GM18858 (cell line): Measurements from ENCODE around the gene APOO.

Experiments
- ATAC-seq: cut with Tn5 transposase; IDR thresholded peaks from one replicate; pipeline ENCODE4 v1.9.1; 2021; ENCODE audit not compliant: unreplicated experiment

APOO gene

DNA sequence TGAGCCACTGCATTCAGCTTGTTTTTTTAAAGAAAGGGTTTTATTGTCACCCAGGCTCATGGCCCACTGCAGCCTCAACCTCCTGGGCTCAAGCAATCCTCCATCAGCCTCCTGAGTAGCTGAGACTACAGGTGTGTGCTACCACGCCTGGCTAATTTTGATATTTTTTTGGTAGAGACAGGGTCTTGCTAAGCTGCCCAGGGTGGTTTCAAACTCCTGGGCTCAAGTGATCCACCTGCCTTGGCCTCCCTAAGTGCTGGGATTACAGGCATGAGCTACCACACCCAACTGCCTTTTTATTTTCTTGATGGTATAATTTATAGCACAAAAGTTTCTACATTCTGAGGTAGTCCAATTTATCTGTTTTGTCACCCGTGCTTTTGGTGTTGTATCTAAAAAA lies 85.9 kb downstream of the APOO start:
- no peak for ATAC-seq

DNA sequence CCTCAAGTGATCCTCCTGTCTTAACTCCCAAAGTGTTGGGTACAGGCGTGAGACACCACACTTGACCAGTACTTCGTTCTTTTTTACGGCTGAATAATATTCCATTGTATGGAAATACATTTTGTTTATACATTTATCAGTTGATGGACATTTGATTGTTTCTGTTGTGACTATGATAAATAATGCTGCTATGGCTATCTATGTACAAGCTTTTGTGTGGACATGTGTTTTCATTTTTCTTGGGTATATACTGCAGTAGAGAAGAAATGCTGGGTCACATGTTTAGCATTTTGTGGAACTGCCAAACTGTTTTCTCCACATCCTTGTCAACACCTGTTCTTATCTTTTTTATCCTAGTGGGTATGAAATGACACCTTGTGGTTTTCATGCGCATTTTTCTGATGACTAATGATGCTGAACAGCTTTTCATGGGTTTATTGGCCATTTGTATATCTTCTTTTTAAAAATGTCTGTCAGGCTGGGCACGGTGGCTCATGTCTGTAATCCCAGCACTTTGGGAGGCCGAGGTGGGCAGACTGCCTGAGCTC lies 87.4 kb downstream of the APOO start:
- ATAC-seq = no peak

DNA sequence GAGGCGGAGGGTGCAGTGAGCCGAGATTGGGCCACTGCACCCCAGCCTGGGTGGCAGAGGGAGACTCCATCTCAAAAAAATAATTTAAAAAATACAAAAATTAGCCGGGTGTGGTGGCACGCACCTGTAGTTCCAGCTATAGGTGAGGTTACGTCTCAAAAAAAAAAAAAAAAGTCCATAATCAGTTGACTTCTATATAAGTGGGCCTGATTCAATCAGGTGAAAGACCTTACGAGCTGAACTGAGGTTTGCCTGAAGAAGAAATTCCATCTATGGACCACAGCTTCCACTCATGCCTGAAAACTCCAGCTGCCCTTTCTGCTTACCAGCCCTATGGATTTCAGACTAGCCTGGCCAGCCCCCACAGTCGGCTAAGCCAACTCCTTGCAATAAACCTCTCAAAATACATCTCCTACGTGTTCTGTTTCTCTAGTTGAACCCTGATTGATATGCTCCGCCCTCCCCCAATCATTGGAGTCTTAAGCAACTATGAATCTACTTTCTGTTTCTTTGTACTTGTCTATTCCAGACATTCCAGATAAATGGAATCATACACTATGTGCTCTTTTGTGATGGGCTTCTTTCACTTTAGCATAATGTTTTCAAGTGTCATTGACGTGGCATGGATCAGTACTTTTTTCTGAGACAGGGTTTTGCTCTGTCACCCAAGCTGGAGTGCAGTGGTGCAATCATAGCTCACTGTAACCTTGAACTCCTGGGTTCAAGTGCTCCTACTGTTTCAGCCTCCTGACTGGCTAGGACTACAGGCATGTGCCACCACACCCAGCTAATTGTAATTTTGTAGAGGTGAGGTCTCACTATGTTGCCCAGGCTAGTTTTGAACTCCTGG lies 88.1 kb downstream of the APOO start:
- ATAC-seq = no peak

DNA sequence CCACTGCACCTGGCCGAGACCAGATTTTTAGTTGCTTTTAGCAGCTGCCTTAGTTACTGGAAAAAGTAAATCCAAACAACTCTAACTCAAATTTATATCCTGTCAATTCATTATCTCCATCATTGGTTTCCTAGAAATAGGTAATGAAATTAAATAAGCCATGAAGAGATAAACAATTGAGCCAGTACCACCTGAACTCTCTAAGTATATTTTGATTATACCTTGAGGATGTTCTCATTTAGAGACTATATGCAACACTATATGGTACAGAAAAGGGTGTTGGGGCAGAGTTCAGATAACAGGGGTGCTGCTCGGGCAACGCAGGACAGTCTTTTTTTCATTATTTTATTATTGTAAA lies 89.8 kb downstream of the APOO start:
- ATAC-seq = no peak

DNA sequence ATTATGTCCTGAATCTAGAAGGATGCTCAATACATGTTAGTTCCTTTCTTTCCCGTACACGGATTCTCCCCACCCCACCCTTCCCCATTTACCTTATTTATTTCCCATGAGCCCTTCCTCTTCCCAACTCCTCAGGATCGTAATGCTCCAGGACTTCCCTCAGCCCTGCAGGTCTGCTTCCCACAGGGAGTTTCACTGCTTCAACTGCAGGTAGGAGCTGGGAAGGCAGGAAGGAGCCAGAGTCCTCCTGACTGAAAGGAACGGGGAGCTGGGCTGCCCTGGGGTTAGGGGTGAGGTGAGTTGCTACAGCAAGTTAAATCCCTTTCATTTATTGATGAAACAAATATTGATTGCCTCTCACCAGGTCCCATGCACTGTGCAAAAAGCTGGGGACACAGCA lies 91.6 kb downstream of the APOO start:
- no peak for ATAC-seq

DNA sequence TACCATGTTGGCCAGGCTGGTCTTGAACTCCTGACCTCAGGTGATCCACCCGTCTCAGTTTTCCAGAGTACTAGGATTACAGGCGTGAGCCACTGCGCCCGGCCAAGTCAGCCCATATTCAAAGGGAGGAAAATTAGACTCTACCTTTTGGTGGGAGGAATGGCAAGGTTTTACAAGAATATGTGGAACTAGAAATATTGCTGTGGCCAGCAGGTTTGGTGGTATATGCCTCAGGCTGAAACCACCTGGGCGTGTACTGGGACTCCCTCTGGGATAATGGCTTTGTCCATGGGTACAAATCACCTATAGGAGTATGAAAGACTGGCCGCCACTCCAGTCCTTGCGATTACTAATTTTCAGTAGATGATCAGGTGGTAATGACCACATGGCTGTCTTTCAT lies 92.4 kb downstream of the APOO start:
- no peak for ATAC-seq

DNA sequence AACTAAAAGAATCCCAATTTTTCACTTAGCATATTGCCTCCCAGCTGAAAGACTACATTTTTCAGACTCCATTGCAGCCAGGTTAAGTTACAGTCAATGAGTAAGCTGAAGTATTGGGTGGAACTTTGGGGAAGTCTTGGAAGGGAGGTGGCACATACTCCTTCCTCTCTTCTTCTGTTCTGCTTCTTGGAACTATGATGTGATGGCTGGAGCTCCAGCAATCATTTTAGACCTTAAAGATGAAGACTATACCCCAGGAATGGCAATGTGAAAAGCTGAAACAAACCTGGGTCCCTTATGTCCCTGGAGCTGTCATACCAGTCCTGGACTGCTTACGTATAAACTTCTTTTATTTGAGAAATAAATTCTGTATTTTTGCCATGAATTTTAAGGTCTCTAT lies 93.9 kb downstream of the APOO start:
- ATAC-seq = no peak

DNA sequence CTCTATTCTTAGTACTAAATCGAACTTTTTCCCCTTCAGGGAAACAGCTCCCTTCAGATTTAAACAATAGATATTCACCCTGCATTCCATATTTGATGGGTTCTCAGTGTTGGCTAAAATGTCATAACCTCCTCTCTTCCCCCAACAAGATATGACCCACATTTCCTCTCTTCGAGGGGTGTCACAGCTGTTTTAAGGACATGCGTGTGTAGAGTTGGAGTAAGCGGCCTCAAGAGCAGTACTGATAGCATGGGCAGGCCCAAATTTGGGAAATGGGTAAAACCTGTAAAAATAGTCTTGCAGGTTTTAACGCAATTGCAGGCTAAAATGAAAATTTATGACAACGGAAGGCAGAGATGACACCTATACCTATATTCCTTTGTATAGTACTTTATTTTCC lies 96.1 kb downstream of the APOO start:
- no peak for ATAC-seq

DNA sequence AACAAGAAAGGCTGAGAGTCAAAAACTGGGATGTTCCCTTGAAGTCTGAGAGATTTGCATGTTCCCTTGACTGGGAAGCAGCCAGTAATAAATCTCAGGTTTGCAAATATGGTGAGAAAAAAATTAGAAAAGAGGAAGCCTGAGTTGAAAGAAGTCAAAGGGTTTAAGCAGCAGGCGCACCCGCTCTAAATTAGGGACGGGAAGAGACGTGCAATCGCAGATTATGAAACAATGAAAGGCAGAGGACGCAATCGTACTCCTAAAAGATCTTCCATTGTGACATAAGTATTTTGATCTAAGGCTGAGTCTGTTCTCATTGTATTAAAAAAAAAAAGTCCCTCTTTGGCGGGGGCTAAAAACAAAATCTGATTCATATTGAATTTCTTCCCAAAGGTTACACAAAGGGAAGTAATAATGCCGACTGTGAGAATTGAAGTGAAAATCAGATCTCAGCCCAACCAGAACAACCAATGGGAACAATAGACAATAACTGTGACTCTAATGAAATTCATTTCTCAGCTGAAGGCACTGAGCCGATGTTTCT lies 96.6 kb downstream of the APOO start:
- no peak for ATAC-seq

DNA sequence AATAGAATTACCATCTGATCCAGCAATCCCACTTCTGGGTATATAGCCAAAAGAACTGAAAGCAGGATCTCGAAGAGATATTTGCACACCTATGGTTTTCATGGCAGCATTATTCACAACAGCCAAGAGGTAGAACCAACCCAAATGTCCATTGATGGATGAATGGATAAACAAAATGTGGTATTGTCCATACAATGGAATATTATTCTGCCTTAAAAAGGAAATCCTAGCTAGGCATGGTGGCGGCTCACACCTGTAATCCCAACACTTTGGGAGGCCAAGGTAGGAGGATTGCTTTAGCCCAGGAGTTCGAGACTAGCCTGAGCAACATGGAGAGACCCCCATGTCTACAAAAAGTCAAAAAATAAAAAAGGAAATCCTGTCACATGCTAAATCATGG lies 97.5 kb downstream of the APOO start:
- ATAC-seq = no peak

DNA sequence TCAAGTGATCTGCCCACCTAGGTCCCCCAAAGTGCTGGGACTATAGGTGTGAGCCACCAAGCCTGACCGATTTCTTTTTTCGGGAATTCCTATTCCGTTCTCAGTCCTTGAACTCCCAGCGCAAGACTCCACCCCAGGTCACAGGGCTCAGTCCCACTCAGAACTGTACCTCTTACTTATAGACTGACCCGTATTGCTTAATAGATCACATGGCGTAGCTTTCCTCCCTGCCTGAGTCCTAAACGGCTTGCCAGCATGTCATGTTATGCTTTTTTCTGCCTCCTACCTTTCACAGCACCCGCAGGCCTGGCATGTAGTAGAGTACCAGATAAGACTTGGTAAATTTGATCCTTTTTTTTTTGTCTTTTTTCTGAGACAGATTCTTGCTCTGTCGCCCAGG lies 102.3 kb downstream of the APOO start:
- ATAC-seq = no peak

DNA sequence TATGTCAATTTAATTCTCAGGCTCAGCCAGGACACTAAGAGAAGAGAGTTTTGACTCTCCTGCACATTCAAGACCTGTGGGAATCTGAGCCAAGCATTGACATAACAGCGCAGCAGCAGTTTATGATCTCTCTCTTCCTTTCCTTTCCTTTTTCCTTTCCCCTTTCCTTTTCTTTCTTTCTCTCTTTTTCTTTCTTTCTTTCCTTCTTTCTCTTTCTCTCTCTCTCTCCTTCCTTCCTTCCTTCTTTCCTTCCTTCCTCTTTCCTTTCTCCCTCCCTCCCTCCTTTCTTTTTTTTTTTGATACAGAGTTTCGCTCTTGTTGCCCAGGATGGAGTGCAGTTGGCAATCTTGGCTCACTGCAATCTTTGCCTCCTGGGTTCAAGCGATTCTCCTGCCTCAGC lies 103.2 kb downstream of the APOO start:
- ATAC-seq = no peak

DNA sequence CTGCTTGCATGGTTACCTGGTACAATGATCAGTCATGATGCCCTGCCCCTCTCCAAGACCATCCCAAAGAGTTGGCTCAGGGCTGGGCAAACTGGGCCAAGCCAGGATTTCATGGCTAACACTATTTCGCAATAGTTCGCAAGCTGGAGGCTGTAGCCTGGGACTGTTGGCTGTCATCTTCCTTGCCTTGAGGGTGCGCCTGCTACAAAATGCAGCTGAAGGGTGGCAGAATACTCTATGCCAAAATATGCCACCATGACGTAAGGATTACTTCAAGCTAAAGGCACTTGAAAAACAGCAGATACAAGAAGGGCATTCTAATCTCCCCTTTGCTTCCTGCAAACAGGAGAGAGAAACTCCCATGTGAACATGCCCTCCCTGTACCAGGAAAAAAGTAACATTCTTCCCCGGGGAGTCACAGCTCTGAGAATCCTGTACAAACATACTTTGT lies 103.8 kb downstream of the APOO start:
- no peak for ATAC-seq

DNA sequence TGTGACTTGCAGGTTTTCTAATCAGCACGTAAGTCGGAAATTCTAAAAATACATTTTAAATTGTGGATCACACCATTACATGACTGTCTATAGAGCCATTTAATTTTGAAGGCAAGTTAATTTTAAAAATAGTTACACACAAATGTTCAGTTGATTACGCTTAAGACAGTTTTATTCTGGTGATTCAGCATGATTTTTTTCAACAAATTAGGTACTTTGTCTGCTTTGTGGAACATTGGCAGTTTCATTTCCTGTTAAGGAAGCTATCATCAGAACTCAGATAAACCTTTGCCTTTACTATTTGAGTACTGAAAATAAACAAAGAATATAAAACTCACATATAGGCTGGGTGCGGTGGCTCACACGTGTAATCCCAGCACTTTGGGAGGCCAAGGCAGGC lies 105.3 kb downstream of the APOO start:
- no peak for ATAC-seq

DNA sequence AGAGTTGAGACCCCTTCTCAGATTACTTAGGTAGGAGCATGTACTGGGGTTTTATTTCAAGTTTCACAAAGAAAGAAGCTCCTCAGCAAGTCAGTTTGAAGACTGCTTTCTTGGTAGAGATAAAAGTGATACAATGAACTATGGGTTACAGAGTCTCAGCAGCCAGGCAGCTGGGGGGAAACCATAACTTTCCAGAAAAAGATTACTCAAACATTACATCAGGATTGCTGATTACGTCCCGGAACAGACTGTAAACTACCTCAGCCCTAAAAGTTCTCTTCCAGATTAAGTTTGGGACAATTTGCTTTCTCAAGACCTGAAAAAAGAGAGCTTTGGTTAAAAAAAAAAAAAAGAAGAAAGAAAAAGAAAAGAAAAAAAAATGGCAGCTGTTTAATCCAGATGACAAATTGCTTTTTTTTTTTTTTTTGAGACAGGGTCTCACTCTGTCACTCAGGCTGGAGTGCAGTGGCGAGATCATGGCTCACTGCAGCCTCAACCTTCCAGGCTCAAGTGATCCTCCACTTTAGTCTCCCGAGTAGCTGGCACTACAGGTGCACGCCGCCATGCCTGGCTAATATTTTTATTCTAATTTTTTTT lies 108.2 kb downstream of the APOO start:
- no peak for ATAC-seq

DNA sequence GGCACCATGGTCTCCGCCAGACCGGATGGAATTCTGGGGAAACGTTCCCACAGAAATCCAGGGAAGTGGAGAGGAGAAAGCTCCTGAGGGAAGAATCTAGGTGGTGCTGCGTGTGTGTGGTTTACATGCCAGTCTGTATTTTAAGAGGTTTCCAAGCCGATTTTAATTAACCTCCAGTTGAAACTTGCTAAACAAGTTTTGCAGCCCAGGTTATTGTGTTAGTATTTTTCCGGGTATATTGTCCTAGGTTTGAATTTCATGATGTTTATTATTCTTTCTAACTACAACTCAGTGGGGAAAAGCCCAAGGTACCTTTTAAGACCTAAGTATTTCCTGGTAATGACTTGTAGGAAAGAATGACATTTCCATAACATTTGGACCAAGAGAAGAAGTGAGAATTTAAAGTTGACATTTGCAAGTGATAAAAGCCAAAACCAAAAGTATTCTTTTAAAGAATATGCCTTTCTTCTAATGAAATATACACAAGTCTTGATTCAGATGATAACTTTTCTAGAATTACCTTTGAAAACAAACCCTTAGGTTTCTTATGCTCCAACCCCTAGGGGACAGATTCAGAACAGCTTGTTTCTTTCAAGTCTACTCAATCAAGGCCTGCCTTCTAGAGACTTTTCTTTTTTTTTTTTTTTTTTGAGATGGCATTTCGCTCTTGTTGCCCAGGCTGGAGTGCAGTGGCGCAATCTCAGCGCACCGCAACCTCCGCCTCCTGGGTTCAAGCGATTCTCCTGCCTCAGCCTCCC lies 110.2 kb downstream of the APOO start:
- ATAC-seq = no peak

DNA sequence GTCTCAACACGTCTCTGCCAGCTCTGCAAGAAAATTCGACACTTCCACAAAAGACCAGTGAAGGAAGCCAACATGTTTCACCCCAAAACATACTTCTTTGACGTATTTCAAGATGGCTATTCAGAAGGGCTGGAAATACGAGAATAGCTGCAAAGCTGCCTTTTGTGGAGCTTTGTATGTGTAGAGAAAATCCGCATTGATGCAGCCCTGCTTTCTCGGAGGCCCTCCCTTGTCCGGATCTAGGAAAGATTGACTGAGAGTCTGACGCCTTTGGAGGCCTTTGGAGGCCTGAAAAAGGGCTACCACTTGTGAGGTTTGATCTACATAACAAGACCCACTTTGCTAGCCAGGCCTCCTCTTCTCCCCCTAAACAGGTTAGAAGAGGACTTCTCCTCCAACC lies 112.5 kb downstream of the APOO start:
- ATAC-seq = no peak

DNA sequence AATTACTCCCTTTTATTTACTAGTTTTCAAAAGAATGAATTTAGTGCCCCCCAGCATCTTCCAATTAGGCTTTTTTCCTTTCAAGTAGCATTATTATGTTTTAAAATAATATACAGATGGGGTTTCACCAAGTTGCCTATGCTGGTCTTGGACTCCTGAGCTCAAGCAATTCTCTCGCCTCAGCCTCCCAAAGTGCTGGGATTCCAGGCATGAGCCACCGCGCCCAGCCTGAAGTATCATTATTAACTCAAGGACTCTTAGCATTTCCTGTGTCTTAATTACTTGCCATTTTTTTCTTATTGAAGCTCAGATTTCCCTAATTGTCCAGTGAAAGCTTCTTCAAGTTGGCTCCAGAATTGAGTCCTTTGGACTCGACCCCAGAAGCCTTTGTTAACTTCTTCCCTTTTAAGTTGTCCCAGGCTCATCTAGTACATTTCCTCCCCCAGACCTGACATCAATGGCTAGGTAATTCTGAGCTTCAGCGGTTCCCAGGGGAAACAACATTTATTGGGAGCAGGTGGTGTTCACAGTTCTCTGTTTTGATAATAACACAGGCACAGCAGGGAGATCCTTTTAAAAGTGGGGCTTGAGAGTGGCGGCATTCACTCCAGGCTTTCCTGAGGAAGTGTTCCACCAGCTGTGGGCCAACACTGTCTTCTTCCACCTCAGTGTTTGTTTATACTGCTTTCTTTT lies 114.7 kb downstream of the APOO start:
- ATAC-seq = no peak

DNA sequence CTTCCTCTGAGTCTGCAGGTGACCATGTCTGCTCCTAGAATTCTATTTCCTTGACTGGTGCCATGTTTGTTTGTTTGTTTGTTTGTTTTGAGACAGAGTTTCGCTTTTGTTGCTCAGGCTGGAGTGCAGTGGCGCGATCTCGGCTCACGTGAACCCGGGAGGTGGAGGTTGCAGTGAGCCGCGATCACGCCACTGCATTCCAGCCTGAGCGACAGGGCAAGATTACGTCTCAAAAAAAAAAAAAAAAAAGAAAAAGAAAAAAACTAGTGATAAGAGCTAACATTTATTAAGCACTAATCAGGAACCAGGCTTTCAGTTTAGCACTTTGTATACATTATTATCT lies 117.6 kb downstream of the APOO start:
- no peak for ATAC-seq

DNA sequence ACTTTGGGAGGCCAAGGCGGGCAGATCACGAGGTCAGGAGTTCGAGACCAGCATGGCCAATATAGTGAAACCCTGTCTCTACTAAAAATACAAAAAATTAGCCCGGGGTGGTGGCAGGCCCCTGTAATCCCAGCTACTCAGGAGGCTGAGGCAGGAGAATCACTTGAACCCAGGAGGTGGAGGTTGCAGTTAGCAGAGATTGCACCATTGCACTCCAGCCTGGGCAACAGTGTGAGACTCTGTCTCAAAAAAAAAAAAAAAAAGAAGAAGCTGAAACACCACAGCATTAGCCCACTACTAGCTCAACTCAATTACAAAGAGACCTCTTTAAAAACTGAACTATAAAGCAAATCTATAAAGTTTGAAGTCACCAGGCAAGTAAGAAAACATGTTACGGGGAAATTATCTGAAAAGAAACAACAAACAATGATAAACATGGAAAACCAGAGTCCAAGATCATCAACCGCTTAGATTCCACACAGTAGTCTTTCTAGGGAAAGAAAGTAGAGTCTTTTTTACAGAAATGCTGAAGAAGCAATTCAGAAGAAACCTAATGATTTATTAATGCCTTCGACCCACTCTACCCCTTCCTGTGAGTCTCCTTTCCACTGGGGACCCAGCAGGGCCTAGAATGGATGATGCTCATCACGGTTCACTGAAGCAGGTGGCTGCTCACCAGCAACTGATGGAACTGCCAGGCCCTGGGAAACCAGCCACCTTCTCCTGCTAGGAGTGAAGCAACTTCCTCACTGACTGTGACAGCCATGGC lies 118.2 kb downstream of the APOO start:
- ATAC-seq = no peak
